ENCODE results near the gene ARFGAP1.

ARFGAP1 gene

DNA sequence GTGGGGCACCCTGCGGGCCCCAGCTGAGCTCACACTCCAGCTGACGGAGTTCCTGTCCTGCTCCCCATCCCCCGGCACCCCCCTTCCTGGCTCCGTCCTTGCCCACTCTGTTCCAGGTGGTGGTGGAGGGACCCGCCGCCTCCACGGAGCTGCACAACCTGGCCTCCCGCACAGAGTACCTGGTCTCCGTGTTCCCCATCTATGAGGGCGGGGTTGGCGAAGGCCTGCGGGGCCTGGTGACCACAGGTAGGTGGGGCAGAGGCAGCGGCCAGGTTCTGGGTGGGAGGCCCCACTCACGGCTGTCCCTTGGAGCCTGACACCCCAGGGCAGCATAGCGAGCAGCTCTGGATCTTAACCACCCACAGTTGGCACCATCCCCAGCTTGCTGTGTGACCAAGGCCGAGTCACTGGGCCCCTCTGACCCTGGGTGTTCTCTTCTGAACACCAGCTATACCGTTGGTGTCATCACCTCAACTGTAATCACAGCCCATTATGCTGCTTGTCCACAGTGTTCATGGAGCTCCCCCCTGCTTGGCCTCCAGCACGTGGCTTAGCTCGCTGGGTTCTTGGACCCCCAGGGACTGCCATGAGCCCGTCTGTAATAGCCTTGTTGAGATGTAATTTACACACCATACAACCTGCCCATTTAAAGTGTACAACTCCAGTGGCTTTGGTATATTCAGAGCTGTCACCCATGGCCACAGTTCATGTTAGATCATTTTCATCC, 37.8 kb downstream of the ARFGAP1 start:
- DNase-seq = no peak

DNA sequence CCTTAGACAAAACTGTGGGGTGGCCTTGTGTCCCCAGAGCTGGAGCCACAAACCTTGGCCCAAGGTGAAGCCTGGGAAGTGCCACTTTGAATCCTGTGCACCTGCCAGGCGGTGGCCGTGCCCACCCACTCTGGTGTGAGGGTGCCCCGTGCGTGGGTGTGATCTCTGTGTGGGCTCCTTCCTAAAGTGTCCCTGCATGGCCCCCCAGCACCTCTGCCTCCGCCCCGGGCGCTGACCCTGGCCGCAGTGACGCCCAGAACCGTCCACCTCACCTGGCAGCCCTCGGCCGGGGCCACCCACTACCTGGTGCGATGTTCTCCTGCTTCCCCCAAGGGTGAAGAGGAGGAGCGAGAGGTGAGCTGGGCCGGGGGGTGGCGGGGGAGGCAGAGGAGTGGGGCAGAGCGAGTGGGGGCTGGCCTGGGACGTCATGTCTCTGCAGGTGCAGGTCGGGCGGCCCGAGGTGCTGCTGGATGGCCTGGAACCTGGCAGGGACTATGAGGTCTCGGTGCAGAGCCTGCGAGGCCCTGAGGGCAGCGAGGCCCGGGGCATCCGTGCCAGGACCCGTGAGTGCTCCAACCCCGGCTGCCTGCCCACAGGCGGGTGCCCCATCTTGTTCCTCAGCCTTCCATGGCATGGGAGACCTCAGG, 38.7 kb downstream of the ARFGAP1 start:
- no peak for DNase-seq

DNA sequence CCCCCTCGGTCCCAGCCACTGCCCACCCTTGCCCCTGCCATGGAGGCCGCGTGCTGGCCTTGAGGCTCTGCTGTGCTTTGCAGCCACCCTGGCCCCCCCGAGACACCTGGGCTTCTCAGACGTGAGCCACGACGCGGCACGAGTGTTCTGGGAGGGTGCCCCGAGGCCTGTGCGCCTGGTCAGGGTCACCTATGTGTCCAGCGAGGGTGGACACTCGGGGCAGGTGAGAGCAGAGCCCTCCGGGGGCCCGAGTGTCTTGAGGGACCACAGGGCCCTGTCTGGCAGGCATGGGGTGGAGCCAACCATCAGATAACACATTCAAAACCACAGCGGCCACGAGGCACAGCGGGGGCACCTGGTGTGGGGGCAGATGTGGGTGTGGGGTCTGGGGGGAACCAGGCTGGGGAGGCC, 39.2 kb downstream of the ARFGAP1 start:
- DNase-seq = no peak

GRCh38 chr20:63312273-63312672, 39.7 kb downstream of the ARFGAP1 start:
- DNase-seq = no peak

DNA sequence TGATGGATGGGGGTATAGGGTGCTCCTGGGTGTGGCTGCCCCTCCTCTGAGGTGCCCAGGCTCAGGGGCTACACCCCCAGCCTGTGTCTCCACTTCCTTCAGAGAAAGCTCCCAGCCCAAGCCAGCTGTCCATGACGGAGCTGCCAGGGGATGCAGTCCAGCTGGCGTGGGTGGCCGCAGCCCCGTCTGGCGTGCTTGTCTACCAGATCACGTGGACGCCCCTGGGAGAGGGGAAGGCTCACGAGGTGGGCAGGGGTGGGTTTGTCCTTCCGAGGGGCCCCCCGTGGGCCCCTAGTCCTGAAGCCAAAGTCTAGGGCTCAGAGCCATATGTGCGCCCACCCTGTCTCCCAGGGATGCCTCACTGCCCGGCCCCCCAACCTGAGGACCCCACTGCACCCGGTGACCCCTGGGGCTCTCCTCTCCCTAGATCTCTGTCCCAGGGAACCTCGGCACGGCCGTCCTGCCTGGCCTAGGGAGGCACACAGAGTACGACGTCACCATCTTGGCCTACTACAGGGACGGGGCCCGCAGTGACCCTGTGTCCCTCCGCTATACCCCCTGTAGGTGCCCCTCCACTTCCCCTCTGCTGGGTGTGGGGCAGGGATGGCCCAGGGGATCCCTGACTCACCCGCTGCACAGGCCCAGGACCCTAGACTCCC, 40.2 kb downstream of the ARFGAP1 start:
- peak; percentile 11 for DNase-seq

DNA sequence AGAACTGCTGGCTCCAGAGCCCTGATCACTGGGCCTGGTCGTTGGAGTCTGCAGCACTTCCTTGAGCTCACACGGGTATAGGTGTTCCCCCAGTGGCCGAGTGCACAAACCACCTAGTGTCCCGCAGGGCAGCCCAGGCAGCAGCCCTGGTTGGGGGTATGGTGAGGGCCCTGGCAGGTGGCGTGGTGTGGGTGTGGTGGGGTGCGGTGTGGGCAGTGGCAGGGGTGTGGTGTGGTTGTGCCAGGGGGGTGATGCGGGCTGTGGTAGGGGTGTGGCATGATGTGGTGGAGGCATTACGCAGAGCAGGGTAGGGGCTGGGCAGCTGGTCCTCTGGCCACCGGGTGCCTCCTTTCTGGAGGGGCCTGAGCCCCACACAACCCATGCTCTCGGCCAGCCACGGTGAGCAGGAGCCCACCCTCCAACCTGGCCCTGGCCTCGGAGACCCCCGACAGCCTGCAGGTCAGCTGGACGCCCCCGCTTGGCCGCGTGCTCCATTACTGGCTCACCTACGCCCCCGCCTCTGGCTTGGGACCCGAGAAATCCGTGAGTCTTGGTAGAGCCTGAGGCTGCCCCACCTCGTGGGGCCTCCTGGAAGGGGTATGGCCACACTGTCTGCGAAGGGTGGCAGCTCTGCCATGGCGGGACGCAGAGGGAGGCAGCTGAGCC, 40.9 kb downstream of the ARFGAP1 start:
- no peak for DNase-seq

DNA sequence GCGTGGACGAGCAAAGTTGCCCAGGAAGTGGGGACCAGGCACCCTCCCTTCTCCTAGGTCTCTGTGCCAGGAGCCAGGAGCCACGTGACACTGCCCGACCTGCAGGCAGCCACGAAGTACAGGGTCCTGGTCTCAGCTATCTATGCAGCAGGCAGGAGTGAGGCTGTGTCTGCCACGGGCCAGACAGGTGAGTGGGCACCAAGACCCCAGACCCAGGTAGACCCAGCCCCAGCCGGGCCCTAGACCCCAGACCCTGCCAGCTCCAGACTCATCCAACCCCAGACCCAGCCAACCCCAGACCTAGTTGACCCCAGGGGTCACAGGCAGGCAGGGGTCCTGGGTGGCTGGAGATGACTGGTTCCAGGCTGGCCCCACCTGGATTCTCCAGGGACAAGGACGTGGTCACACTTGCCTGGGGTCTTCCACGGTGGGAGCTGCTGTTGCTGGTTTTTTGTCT, 41.4 kb downstream of the ARFGAP1 start:
- no peak for DNase-seq

DNA sequence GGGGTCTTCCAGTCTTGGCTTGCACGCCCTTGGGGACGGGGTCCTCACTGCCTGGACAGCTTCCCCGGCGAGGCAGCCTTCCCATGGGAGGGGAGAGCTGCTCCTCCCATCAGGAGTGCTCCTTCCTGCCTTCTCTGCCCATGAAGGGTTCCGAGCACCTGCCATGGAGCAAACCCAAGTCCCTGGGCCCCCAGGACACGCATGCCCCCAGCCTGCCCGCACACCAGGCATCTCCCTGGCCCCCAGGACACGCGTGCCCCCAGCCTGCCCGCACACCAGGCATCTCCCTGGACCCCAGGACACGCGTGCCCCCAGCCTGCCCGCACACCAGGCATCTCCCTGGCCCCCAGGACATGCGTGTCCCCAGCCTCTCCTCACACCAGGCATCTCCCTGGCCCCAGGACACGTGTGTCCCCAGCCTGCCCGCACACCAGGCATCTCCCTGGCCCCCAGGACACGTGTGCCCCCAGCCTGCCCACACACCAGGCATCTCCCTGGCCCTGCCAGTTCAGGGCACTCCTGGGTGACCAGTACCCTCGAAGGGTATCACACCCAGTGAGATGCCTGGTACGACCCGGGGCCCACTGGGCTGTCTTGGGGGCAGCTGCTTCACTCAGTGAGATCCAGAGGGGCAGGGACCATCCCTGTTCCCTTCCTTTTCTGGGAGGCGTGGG, 42.1 kb downstream of the ARFGAP1 start:
- no peak for DNase-seq

- DNase-seq = peak; percentile 10
These were observed 42.7 kb downstream of the ARFGAP1 start for GRCh38 chr20:63315240-63315689.

DNA sequence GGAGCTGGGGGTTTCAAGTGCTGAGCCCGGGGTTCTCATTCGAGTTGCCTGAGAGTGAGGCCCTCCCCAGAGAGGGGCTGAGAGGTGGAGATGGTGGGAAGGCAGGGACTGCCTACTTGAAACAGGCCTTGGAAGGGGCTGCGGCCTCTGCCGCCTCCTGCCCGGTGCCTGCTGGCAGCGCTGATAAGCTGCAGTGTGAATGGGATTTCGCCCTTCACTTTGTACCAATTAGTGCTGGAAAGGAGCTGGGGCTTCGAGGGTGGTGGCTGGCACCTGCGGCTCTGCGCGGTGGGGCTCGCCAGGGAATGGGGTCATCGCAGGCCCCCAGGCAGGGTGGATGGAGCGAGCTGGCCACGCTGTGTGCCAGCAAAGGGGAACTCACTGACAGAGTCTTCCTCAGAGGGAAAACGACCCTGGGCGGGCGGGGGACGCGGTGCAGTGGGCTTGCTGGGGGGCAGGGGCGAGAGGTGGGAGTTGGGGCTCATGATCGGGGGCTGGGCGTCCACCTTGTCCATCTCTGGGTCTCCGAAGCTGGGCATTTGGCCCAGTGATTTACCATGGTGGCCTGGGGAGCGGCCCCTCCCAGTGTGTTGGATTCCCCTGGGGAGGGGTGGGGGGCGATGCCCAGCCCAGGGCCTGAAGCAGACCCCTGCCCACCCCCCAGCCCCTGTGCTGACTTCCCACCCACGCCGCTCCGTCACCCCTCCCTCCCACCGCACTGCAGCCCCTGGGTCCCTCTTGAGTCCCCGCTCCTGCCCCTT, 43.3 kb downstream of the ARFGAP1 start:
- DNase-seq = no peak

GRCh38 chr20:63316502-63316921, 43.9 kb downstream of the ARFGAP1 start:
- DNase-seq = no peak

GRCh38 chr20:63317061-63317460, 44.4 kb downstream of the ARFGAP1 start:
- no peak for DNase-seq

- DNase-seq = no peak
These were observed 45.1 kb downstream of the ARFGAP1 start for GRCh38 chr20:63317601-63318291.

DNA sequence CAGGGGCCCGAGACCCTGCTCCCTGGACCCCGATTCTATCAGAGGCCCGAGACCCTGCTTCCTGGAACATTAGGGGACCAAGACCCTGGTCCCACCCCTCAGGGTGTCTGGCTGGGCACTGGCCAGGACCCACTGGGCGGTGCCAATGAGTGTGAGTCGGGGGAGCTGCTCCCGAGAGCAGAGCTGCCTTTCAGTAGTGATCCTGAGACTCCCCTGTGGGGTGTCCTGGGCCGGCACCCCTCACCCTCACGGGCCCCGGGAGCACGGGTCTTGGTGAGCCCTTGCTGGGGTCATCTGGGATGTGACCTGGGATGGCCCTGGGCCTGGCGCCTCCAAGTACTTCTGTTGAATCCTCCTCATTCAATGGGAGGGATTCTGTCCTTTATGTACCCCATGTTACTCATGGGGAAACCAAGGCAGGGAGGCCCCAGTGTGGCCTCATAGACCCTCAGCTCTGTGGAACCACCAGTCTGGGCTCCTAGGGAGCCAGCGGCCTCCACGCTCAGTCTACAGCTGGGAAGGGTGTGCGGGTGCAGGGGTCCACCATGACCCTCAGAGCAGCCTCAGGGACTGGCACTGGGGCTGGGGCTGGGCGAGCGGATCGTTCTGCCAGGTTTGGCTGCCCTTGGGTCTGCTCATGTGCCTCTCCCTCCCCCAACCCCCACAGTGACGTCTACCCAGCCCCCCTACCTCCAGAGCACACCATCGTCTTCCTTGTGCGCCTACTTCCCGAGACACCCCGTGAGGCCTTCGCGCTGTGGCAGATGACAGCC, 46.0 kb downstream of the ARFGAP1 start:
- no peak for DNase-seq

- no peak for DNase-seq
These were observed 46.8 kb downstream of the ARFGAP1 start for GRCh38 chr20:63319164-63320040.

GRCh38 chr20:63320041-63320511, 47.5 kb downstream of the ARFGAP1 start:
- DNase-seq = no peak

- no peak for DNase-seq
These were observed 48.1 kb downstream of the ARFGAP1 start for GRCh38 chr20:63320616-63321147.

- no peak for DNase-seq
These were observed 48.7 kb downstream of the ARFGAP1 start for GRCh38 chr20:63321148-63321831.

Measured in NCI-H524 treated with DMSO at 0.1 percent for 48 hours (cell line).